ENCODE measurements around the gene MRPL3.

Gene MRPL3

GRCh38 chr3:131439084-131439483 is 63.7 kb downstream of the MRPL3 start:
- no peak overlapping the region for H2AFZ ChIP-seq
- H3K4me1 ChIP-seq: no peaks in the 10 kb centered on the region
- no peak overlapping the region for H3K4me3 ChIP-seq (ENCODE audit: low read depth, low read length)
- H3K9me3 ChIP-seq (ENCODE audit: control insufficient read depth, low read length): no peaks in the 10 kb centered on the region
- H3K27me3 ChIP-seq (ENCODE audit: control insufficient read depth, insufficient read depth, low read length): no peaks in the 10 kb centered on the region
- H3K27ac ChIP-seq: no peak overlapping the region
- H3K36me3 ChIP-seq (ENCODE audit: control insufficient read depth, insufficient read depth, low read length): no peaks in the 10 kb centered on the region
- no peak for TF ChIP-seq CTCF (IDR thresholded peaks at IDR 0.05)
- no peaks in the 10 kb centered on the region for H3K79me2 ChIP-seq
- H3K4me2 ChIP-seq (ENCODE audit: low read length): no peak overlapping the region
- H3K9ac ChIP-seq: no peak overlapping the region

GRCh38 chr3:131435000-131435399 is 67.8 kb downstream of the MRPL3 start:
- no peak overlapping the region for H2AFZ ChIP-seq
- no peak overlapping the region for H3K9ac ChIP-seq
- H3K79me2 ChIP-seq: no peaks in the 10 kb centered on the region
- no peak overlapping the region for H3K4me3 ChIP-seq (ENCODE audit: low read depth, low read length)
- no peak for TF ChIP-seq CTCF (IDR thresholded peaks at IDR 0.05)
- no peaks in the 10 kb centered on the region for H3K27me3 ChIP-seq (ENCODE audit: control insufficient read depth, insufficient read depth, low read length)
- no peaks in the 10 kb centered on the region for H3K36me3 ChIP-seq (ENCODE audit: control insufficient read depth, insufficient read depth, low read length)
- H3K4me2 ChIP-seq (ENCODE audit: low read length): no peak overlapping the region
- no peak overlapping the region for H3K27ac ChIP-seq
- no peaks in the 10 kb centered on the region for H3K9me3 ChIP-seq (ENCODE audit: control insufficient read depth, low read length)
- H3K4me1 ChIP-seq: no peaks in the 10 kb centered on the region

GRCh38 chr3:131432441-131432840 is 70.3 kb downstream of the MRPL3 start:
- no peak overlapping the region for H3K9ac ChIP-seq
- no peaks in the 10 kb centered on the region for H3K4me1 ChIP-seq
- H3K79me2 ChIP-seq: no peaks in the 10 kb centered on the region
- H3K4me2 ChIP-seq (ENCODE audit: low read length): no peak overlapping the region
- H3K36me3 ChIP-seq (ENCODE audit: control insufficient read depth, insufficient read depth, low read length): no peaks in the 10 kb centered on the region
- no peak overlapping the region for H3K27ac ChIP-seq
- H3K27me3 ChIP-seq (ENCODE audit: control insufficient read depth, insufficient read depth, low read length): no peaks in the 10 kb centered on the region
- H2AFZ ChIP-seq: no peak overlapping the region
- H3K9me3 ChIP-seq (ENCODE audit: control insufficient read depth, low read length): no peaks in the 10 kb centered on the region
- no peak overlapping the region for H3K4me3 ChIP-seq (ENCODE audit: low read depth, low read length)
- TF ChIP-seq CTCF (IDR thresholded peaks at IDR 0.05): no peak

- TF ChIP-seq CTCF (IDR thresholded peaks at IDR 0.05): no peak
- no peak overlapping the region for H3K4me3 ChIP-seq (ENCODE audit: low read depth, low read length)
Observed at GRCh38 chr3:131431754-131432153, 71.0 kb downstream of the MRPL3 start.

GRCh38 chr3:131427226-131427625 is 75.5 kb downstream of the MRPL3 start:
- Histone ChIP-seq H3K4me2 (ENCODE audit: low read length) (no peak overlapping the region), H3K4me3 (ENCODE audit: low read depth, low read length) (no peak overlapping the region), H2AFZ (no peak overlapping the region), H3K9ac (no peak overlapping the region), H3K4me1 (no peaks in the 10 kb centered on the region), H3K9me3 (ENCODE audit: control insufficient read depth, low read length) (no peaks in the 10 kb centered on the region), H3K27ac (no peak overlapping the region), H3K36me3 (ENCODE audit: control insufficient read depth, insufficient read depth, low read length) (no peaks in the 10 kb centered on the region), H3K79me2 (no peaks in the 10 kb centered on the region), H3K27me3 (ENCODE audit: control insufficient read depth, insufficient read depth, low read length) (no peaks in the 10 kb centered on the region)
- TF ChIP-seq CTCF (IDR thresholded peaks at IDR 0.05): no peak

More at GRCh38 chr3:131431754-131432153, 71.0 kb downstream of the MRPL3 start:
- H3K27ac ChIP-seq: no peak overlapping the region
- H3K36me3 ChIP-seq (ENCODE audit: control insufficient read depth, insufficient read depth, low read length): no peaks in the 10 kb centered on the region
- H3K79me2 ChIP-seq: no peaks in the 10 kb centered on the region
- H3K27me3 ChIP-seq (ENCODE audit: control insufficient read depth, insufficient read depth, low read length): no peaks in the 10 kb centered on the region
- no peak overlapping the region for H2AFZ ChIP-seq
- H3K4me2 ChIP-seq (ENCODE audit: low read length): no peak overlapping the region
- no peaks in the 10 kb centered on the region for H3K9me3 ChIP-seq (ENCODE audit: control insufficient read depth, low read length)
- no peak overlapping the region for H3K9ac ChIP-seq
- H3K4me1 ChIP-seq: no peaks in the 10 kb centered on the region
